ENCODE measurements around the gene TSC22D2. TPM values are rescaled to one million over a fixed set of nuclear protein-coding genes. Genes with fewer than 3 reads are reported as not detected.
A peak's percentile ranks its signal among the peaks of the same experiment; 100 is the strongest.

Gene TSC22D2
- total RNA-seq, 1 experiment from 2014 or later = 6.0 TPM

GRCh38 chr3:150412561-150413231 lies 4.6 kb downstream of the TSC22D2 start:
- DNase-seq (ENCODE audit: low spot score) = peak; percentile 68

DNA sequence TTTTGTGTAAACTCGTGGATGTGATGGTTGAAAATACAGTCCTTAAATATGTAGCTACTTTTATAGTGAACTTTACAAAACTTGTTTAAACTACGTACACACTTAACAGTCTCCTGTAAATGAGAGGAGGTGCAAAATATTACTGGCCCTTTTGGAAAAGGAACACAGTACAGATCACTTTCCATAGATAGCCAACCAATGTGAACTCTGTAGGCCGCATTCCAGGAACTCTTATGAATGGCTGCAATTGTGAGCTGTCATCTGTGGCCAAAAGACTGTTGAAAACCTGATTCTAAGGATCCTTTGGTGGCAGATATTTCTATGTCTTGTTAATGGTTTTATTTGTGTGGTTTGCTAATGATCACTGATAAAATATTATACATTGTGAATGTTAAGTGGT lies 6.2 kb downstream of the TSC22D2 start:
- DNase-seq (ENCODE audit: low spot score) = peak; percentile 45

DNA sequence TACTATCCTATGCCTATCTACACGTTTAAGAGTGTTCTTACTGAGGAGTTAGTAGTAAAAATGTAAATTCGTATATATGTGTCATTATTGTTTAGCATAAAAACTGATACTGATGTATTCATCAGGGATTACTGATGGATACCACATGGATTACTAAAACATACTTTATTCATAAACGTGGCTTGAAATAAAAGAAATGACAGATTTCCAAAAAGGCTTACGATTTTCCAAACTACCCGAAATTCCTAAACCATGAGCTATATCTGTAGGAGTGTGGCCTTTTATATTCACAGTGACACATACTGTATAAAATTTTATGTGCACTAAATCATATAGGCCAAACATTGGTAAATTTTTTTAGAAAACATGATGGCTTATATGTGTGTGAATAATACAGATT lies 6.9 kb downstream of the TSC22D2 start:
- DNase-seq (ENCODE audit: low spot score) = no peak

DNA sequence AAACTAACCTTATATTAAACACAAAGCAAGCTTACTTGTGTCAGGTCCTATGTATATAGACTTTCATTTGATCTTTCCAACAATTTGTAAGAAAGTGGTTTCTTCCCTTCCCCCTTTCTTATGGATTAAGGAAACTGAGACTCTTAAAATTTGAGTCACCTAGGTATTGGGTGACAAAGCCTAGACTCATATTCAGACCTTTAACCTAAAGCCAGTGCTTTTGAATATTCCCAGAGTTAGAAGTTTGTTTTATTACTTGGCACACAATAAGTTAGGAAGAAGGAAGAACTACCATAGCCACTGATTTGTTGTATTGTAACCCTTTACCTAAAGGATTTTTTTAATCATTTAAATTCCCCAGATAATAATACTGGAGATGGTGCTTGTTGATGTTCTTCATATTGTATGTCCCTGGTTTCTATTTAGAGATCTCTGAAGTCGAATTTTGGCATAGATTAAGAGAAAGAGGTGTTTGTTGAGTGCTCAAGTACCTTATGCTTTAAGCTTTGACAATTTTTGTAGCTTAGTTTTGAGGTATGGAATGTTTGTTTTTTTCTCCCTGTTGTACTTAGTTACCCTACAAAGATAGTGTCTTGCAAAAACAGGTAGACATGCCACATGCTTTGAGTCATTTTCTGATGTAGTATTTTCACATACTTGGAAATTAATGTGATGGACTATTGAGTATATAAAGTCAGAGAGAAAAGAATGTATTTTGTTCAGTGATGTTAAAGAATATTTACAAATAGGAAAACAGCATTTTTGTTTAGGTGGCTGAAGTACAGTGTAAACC lies 11.2 kb downstream of the TSC22D2 start:
- DNase-seq (ENCODE audit: low spot score) = no peak

DNA sequence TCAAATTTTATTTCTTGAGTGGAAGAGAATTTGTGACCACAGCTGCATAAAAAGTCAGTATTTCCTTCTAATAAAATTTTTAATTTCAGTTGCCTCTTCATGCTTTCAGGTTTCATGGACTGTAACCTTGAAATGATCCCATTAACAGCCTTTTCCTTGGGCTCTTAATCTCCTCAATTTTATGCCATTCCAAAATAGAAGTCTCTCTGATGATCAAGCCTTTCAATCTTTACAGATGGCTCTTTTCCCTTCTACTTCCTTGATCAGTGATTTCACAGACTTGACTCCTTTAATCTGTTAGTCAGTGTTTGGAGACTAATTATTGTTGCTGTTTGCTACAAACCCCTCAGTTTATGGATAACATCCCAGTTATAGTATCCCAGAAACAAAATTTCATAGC lies 11.9 kb downstream of the TSC22D2 start:
- no peak for DNase-seq (ENCODE audit: low spot score)

GRCh38 chr3:150421256-150421655 lies 13.2 kb downstream of the TSC22D2 start:
- no peak for DNase-seq (ENCODE audit: low spot score)

DNA sequence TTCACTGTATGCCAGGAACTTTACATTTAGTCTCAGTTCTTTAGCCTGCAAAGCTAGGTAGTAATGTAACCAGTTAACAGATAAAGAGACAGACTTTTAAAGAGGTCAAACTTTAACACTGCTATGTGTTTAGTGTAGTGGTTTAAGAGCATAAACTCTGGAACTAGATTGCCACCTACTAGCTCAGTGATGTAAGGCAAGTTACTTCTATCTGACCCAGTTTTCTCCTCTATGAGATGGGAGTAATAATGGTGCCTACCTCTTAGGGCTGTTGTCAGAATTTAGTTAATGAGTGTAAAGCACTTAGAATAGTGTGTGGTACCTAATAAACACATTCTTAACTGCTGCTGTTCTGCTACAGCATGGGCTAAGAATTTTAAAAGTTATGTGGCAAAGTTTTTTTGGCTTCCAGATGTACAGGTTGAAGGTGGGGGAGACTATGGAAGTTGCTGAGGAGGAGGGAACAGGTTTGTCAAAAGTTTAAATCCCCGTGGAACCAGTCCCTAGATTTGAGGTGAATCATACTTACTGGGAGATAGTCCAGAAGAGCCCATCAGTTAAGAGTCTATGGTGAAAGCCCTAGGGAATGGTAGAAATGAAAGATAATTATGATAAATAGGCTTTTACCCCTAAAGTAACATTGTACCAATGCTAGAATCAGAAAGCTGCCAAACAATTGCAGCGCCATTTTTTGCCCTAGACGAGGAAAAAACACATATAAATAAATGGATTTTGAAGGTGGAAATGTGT lies 13.9 kb downstream of the TSC22D2 start:
- DNase-seq (ENCODE audit: low spot score) = no peak

GRCh38 chr3:150422907-150423306 lies 14.8 kb downstream of the TSC22D2 start:
- no peak for DNase-seq (ENCODE audit: low spot score)

GRCh38 chr3:150423761-150424160 lies 15.7 kb downstream of the TSC22D2 start:
- DNase-seq (ENCODE audit: low spot score) = no peak

- DNase-seq (ENCODE audit: low spot score) = no peak
These were observed 18.2 kb downstream of the TSC22D2 start for GRCh38 chr3:150426292-150426691.

- DNase-seq (ENCODE audit: low spot score) = no peak
These were observed 20.5 kb downstream of the TSC22D2 start for GRCh38 chr3:150428562-150428961.

DNA sequence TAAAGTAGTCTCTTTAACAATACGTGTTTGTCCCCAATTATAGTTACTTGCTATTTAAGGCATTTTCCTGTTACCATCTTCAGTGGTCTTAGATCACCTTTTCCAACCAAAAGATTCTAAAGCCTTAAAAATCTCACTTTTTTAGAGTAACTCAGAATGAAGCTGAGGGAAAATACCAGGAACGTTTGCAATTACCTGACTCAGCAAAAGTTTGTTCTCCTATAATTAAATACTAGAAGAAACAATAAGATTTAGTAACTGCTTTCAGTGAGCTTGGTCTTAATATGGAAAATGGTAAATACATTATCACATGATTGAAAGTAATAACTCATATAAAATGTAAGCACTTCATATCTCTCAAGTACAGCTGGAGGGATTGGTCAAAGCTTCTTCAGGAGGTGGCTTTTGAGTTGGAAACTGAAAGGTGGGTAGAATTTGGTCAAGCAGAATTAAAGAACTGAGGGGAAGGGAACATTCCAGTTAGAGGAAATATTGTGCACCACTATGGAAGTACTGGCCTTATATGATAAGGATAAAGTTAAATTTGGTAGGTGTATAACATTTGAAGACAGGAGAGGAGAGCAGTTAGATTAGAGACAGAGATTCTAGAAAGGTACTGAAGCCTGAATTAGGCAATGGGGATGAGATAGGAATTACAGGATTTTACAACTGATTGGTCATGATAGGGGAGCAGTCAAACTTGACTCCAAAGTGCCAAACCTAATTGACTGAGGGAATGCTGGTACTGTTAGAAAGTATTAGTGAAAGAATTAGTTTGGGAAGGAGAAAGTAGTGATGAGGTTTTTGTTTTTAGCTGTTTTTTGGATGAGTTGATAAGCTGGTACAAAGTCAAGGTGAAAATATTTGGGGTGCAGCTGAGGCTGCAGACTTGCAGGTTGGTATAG lies 21.9 kb downstream of the TSC22D2 start:
- DNase-seq (ENCODE audit: low spot score) = no peak

- DNase-seq (ENCODE audit: low spot score) = no peak
These were observed 25.2 kb downstream of the TSC22D2 start for GRCh38 chr3:150433347-150433746.

DNA sequence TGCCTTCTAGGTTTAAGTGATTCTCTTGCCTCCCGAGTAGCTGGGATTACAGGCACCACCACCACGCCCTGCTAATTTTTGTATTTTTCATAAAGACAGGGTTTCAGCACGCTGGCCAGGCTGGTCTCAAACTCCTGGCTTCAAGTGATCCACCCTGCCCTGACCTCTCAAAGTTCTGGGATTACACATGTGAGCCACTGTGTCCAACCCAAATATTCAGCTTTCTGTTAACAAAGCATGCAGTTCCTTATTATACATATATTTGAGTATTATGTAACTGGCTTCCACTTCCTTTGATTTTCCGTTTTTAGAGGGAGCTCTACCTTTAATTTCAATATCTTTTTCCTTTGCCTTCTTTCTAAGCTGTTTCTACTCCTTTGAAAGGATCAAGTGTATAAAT lies 26.1 kb downstream of the TSC22D2 start:
- no peak for DNase-seq (ENCODE audit: low spot score)

- DNase-seq (ENCODE audit: low spot score) = no peak
These were observed 28.1 kb downstream of the TSC22D2 start for GRCh38 chr3:150436161-150436560.

DNA sequence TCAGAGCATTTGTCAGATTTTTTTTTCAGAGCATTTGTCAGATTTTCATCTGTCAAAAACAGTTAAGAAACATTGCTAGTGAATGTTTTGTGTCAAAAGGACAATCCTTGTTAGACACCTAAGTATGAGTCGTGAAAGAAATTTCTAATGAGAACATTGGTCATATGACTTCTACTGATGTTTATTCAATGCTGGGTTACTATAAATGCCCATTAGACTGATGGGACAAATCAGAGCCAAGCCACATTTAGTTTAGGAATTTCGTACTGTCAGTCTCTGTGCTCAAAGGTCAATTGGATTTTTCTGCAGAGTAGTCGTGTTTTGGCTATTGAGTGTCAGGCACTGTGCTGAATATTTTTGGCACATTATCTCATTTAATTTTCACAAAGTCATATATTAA lies 31.6 kb downstream of the TSC22D2 start:
- DNase-seq (ENCODE audit: low spot score) = no peak

- no peak for DNase-seq (ENCODE audit: low spot score)
These were observed 35.2 kb downstream of the TSC22D2 start for GRCh38 chr3:150443331-150443741.

DNA sequence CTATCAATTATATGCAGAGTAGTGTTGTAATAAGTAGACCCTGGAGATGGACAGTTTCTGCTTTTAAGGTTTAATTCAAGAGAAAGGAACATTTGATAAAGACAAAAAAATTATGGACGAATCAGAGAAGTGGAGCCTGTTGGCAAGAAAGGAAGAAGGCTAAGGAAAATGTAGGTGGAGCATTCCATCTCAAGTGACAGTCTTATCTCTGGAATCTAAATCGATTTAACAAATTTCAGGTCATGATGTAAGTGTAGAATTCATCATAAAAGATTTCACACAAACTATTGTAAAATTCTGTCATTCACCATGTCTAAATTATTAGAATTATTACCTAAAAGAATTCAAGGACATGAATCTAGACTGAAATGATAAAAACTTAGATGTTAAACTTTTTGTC lies 36.3 kb downstream of the TSC22D2 start:
- DNase-seq (ENCODE audit: low spot score) = no peak

- no peak for DNase-seq (ENCODE audit: low spot score)
These were observed 38.4 kb downstream of the TSC22D2 start for GRCh38 chr3:150446470-150446977.

DNA sequence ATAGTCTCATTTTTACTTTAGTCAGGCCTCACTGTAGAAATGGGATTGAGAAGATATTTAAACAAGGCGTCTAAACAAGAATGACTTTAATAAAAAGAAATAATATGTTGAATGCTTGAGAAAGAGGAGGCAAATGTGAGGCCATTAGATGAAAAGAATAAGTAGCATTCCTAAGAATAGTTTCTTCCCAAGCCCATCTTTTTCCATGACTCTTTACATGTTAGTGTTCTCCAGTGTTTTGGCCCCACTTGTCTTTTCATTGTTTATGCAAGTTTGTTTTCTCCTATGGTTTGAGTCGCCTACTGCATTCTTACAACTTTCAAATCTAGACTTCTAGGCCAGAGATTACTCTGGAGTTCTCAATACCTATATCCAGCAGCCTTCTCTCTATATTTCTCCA lies 39.0 kb downstream of the TSC22D2 start:
- no peak for DNase-seq (ENCODE audit: low spot score)
